Tibial nerve (tissue), 3 donors: Measurements from ENCODE around the gene DDX51.

Experiments
- CTCF ChIP-seq, 5 experiments: fragments of 200-600 bp in 3 of 5; fragments of 450-650 bp in 2 of 5; sonication (generic) in 3 of 5; IDR thresholded peaks; one replicate each; pipeline ENCODE4 v1.5.1; 2016 to 2019; ENCODE audit warnings: antibody characterized with exemption in 5 of 5, mild to moderate bottlenecking in 3 of 5, moderate library complexity in 2 of 5
- POLR2A ChIP-seq, 2 donors: fragments of 450-650 bp; IDR thresholded peaks; one replicate each; pipeline ENCODE4 v1.6.1; 2017; ENCODE audit warnings: antibody characterized with exemption in 2 of 2, mild to moderate bottlenecking in 2 of 2, moderate library complexity in 2 of 2

- no peak for TF ChIP-seq CTCF (IDR thresholded peaks at IDR 0.05)
- no peak for TF ChIP-seq POLR2A (IDR thresholded peaks at IDR 0.05)
Observed at GRCh38 chr12:132156573-132157325, 12.6 kb upstream of the DDX51 start.
